GM18909 (cell line): ENCODE data around the gene PPP3CA.

Experiments used
- ATAC-seq: cut with Tn5 transposase; IDR thresholded peaks from one replicate; pipeline ENCODE4 v1.9.1; 2021; ENCODE audit warnings: mild to moderate bottlenecking; ENCODE audit not compliant: unreplicated experiment, poor library complexity

Gene PPP3CA

DNA sequence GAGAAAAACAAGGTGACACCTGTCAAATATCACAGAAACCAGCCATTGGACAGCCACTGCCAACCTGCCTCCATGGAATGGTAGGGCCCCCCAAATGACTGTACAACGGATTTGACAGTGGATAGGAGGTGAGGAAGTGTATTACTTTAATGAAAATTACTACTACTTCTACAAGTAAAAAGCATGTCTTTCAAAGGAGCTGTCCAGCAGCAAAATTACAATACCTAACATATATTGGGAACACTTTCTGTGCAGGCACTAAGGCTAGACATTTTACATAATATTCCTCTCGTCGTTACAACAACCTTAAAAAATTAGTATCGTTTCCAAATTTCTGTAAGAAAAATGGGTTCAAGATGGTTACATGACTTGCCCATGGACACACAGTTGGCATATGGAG, 14.9 kb downstream of the PPP3CA start:
- no peak for ATAC-seq

DNA sequence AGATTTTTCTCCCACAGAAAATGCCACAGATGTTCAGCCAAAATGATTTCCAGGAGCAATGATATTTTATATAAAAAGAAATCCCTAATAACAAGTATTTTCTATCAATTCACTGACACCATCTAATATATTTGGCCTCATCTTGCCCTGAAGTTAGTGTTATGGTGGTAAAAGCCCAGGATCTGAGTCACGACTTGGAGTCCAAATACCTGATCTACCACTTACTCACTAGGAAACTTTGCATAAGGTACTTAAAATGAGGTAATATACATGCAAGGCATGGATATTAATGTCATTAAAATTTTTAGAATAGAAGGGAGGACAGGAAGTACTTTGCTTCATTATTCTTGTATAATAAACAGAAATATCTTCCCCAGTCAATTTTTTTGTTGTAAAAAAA, 16.3 kb downstream of the PPP3CA start:
- no peak for ATAC-seq

DNA sequence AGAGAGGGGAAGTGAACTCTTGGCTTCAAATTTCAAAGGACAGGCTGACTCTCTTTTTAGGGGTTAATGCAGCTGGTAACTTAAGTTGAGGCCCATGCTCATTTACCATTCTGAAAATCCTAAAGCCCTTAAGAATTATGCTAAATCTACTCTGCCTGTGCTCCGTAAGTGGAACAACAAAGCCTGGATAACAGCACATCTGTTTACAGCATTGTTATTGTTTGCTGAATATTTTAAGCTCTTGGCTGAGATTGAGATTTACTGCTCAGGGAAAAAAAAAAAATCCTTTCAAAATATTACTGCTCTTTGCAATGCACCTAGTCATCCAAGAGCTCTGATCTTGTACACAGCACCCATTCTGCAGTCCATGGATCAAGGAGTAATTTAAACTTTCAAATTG, 17.7 kb downstream of the PPP3CA start:
- no peak for ATAC-seq

DNA sequence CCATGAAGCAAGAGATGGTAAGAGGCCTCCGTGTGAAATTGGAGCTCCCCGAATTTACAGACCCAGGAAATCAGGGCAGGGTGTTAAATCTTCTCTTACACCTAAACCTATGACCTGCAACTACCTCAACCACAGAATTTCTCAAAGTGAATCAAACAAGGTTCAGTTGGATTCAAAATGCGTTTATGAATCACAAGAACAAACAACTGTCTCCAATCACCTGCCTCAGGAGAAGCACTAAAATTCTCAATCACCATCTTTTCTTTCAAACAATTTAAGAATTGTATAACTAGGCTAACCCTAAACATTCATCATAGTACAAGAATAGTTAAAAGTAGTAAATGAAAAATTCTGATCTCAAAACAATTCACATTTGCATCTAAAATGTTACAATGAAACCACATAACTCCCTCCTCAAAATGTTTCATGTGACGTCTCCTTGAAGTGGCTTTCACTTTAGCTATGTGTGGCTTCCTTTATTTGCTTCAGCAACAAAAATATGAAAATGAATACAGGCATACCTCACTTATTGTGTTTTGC, 19.2 kb downstream of the PPP3CA start:
- ATAC-seq = peak; percentile 91

DNA sequence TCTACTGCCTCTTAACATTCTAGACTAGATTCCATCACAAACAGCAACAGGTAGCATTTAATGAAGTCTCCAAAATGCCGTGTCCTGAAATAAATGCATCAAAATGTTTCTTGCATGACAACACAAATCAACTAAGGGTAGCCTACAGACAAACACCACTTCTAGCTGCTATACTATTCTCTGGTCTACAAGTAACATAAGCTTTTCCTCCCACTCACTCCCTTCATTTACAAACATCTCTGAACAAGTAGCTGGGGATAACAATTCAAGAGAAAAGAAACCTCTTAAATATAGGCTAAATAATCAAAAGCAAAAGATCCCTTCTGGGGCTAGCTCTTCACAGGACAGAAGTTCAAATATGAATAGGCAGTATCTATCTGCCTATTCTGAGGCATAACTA, 20.8 kb downstream of the PPP3CA start:
- ATAC-seq = no peak

DNA sequence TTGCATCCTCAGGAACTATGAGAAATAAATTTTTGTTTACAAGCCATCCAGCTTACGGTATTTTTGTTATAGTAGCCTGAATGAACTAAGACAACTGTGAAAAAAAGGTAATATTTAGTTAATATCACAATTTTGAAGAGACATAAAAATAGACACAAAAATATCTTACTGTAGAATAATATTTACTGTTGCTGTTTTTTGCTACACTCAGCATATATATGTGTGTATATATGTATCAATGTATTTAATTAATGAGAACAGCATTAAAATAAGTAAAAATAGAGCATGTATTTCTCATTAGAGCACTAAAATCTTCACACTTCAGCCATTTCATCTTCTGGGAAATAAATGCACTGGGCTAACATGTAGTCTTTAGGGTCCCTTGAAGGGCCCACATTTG, 24.6 kb downstream of the PPP3CA start:
- ATAC-seq = no peak

DNA sequence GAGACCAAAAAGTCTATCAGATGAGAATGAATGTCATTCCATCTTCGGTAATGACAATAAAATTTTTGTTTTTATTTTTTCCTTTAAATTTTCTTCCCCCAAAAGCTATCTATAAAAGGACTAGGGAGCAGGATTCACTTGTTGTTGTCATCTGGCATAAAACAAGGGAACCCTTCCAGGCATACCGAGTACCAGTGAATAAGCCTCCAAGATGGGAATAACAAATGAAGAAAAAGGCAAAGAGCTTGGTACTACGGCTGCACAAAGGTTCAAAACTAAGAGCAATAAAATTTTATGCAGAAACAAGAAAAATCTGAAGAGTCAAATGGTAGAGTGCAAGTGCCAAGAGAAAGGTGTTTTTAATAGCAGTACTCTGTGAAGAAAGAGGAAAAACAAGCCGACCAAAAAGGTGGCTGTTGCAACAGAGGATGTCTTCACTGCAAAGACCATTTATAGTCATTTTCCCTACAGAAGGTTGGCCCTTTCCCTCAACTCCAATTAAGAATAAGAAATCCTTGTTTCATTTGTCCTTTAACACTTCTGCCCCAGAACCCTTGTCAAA, 25.8 kb downstream of the PPP3CA start:
- ATAC-seq = no peak

DNA sequence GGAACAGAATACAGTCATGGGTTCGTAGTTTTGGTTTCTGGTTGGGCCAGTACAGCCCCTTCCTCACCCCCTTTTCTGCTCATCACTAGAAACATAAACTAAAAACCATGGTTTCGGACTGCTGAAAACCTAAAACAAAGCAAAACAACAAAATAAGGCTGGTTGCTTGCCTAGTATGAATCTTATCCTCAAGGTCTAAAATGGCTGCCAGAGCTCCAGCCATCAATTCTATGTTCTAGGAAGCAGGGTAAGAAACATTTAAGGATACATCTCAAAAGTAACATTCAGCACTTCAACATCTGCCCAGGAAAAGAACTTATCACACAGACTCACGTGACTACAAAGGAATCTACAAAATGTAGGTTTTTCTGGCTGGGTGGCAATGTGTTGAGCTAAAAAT, 31.5 kb downstream of the PPP3CA start:
- no peak for ATAC-seq

DNA sequence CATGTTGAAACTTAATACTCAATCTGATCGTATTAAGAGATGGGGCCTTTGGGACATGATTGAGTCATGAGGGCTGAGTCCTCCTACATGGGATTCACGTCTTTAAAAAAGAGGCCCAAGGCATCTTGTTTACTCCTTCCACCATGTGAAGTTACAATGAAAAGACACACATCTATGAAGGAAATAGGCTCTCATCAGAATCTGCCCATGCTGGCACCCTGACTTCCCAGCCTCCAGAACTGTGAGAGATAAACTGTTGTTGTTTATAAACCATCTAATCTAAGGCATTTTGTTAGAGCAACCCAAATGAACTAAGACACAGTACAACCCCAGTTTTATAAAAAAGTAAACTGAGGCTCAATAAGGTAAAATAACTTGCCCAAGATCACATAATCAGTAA, 32.3 kb downstream of the PPP3CA start:
- ATAC-seq = no peak

DNA sequence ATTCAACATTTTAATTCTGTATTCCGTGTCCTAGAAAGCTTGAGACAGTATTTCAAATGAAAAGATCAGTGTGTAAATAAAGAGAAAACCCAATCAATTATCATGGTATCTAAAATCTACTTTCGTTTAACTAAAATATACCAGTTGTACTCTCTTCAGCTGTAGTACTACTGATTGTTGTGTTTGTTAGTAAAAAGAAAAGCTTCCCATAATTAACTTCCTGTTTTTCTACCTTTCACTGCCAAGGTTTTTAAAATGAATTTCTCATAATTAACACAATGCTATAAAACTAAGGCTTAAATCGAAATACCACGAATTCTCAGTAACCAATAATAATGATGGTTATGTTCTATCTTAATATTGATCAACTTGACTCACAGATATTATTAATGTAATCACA, 37.4 kb downstream of the PPP3CA start:
- no peak for ATAC-seq

DNA sequence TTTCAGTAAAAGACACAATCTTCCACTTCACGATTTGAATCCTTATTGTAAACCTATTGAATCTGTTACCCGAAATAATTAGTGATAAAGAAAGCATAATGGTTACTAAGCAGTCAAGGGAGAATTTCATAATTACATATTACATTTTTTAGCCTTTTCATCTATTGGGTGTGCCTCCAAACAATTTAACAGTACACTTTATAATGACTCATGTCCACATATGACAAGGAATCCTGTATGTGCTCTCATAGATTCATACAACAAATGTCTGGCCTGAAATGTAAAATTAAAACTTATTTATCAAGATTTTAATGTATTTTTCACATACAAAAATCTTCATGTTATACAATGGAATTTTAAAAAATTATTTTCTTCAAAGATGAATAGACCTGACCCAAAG, 39.4 kb downstream of the PPP3CA start:
- ATAC-seq = no peak

DNA sequence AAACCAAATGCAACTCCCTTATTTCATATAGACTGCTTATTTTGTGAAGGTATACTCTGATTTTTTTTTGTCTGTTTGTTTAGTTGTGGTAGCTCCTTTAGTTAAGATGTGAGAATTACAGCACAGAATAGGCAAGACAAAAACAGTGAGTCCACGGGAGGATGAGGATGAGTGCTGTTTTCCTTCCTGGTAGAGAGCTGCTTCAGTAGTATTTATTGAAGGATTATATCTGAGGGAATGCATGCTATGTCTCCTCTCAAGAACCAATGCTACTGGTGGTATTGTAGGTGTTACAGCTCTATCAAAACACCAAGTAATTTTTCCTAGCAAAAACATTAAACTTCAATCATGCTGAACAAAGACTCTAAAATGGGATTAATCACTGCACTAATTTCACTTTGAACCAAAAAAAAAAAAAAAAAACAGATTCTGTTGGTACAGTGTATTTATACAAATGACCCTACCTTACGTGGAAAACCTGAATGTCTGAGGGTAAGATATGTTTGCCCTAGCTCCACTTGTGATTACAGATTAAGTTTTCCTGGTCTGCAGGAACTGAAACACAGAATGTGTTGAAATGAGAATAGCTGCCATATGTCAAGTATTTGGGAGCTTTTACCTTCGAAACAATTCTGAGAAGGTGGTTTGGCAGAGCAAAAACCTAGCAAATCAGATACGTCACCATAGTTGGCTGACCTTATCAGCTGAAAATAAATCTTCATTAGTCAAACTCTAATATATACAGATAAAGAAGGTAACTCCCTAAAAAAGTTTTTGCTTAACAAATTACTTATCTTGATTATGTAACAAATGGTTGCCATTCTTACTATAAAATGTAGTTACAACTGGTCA, 40.3 kb downstream of the PPP3CA start:
- ATAC-seq = peak; percentile 6

DNA sequence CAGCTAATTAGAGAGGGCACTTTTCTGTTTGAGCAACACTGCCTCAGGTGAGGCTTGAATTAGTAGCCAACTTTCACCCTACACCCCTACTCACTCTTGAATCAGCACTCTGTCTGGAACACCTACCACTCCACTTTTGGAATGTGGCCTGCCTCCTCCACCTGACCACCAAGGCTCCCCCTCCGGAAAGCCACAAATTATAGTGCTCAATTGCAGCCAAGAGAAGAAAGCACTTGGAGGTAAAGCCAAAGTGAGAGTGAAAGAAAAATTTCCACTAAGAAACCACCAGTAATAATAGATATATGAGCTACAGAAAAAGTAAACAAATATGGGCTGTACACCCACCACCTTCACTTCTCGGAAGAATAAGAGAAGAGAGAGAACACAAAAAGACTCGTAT, 41.1 kb downstream of the PPP3CA start:
- ATAC-seq = peak; percentile 82

DNA sequence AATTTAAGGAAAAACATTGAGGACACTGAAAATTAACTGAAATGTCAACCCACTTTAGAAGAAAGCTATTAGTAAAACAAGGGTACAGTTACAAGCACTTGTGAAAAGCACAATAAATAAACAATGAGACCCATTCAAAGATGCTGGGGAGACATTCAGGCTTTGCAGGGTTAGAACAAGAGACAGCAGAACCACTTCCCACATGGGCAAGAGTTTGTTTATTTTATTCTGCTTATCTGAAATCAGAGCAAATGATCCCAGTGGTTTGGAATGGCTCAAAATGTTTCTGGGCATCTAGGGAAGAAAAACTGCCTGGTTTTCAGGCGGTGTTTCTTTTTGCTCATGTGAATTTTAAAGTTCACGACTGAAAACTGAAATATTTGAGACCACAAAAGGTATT, 42.4 kb downstream of the PPP3CA start:
- ATAC-seq = no peak

DNA sequence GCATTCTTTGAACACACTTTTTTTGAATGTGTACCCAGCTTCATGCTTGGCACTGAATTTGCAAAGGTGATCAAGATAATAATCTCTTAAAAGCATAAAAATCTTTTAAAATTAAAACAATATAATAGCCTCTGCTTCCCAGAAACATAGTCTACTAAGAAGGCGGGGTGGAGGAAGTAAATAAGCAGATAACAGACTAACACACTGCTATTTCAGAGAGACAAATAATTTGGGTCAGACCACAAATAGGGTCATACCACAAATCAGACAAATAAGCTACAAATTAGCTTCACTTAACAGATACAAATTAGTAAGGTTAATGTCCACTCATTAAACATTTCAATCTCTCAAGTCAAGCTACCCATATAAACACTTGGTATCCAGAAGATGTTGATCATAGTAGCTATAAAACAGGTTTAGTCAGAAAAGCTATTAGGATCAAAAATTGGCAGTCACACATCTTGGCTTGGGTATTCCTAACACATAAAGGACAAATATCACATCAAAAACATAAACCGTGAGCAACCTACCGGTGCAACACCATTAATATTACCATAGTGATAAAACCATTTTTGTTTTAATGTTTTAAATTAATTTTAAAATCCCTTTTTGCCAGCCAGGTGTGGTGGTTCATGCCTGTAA, 47.3 kb downstream of the PPP3CA start:
- no peak for ATAC-seq

DNA sequence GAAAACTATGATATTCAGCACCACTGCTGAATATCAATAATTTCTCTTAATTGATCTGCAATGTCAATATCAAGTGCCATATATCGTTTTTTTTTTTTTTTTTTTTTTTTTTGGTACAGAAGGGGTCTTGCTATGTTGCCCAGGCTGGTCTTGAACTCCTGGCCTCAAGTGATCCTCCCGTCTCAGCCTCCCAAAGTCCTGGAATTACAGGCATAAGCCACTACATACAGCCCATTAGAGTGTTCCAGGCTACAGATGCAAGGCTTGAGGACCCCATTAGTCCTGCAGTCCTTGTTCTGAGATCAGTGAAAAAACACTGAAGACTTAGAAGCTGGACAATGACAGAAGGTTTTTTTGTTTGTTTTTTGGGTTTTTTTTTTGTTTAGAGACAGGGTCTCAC, 48.3 kb downstream of the PPP3CA start:
- no peak for ATAC-seq

DNA sequence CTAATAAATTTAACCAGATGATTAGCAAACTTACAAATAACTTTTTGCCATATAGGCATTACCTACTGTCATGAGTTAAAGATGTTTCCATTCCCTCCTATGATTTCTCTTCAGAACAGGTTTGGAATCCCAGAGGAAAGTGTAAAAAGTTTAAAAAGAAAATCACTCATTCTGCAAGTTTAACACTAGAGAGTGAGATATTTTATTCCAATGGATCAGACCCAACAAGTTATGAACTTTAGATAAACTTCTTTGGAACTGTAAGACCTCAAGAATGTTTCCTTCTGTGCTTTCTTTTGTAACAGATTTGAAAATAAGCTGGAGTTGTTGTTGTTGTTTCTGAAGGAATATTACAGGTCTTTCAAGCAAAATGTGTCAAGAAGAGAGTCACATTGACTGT, 51.6 kb downstream of the PPP3CA start:
- ATAC-seq = no peak

DNA sequence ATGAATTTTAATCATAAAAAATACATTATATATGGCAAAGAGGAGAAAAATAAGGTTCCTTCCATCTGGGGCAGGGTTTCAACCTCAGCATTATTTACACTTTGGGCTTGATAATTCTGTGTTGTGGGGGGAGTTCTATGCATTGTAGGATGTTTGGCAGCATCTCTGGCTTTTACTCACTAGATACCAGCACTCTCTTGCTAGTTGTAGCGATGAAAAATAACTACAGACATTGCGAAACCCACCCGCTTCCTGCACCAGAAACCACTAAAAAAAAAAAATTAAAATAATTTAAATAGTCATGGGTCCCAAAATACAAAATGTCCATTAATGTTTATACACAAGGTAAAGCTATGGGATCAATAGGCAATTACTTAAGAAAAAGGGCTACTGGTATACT, 52.7 kb downstream of the PPP3CA start:
- ATAC-seq = no peak

DNA sequence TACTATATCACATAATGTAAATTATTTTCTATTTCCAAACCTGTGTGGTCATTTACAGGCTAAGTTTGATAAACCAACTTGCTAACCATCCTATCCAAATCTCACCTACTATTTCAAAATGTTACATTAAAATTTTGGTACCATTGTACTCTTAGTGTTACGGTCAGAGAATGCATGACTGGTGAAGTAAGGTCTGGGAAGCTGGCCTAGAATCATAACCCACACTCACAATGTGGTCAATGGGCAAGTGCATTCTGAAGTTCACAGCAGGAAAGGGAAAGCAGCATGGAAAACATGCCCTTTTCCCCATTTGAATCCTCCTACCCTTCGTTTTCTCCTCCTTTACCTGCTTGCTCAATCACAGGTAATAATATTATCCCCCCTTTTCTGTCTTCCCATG, 54.4 kb downstream of the PPP3CA start:
- no peak for ATAC-seq

DNA sequence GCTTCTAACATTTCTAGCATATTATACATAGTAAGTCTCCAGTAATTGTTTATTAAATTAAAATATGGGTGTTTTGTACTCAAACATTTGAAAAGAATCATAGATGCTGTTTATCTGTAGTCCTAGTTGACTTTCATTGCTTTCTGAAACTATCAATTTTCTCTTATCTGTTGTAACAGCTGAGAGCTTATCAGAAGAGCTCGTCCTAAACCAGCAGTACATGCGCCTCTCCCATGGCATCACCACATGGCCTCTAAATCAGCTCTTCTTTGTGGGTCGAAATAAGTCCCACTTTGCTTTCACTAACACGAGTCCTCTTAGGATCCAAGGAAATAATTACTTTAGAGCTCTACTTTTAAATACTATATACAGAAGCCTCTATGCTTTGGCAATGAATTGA, 55.1 kb downstream of the PPP3CA start:
- no peak for ATAC-seq

DNA sequence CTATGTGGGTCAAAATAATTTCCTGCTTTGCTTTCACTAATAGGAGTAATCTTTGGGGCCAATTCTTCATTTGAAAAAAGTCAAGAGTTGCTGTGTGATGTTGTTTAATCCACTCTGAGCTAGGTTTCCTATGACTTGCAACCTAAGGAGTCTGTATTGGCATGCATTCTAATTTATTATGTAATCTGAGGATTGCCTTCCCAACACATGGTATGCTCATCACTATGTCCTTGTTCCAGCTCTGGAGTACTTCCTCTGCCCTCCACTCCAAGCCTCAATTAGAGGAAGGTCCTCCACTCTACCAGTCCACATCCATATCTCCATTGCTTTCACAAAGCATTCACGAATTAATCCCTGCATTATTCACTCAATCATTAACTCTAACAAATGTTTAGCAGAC, 56.1 kb downstream of the PPP3CA start:
- no peak for ATAC-seq
